Cortex of kidney (tissue), 1 donor: ENCODE data around the gene MGRN1.

Experiments
- DNase-seq: peaks from one replicate; lab custom pipeline; 2025; lab: John Stamatoyannopoulos, UW

MGRN1 gene

GRCh38 chr16:4687946-4688673 is 63.5 kb downstream of the MGRN1 start:
- DNase-seq, result no peak

- no peak for DNase-seq
Measured at GRCh38 chr16:4688674-4689045, 64.0 kb downstream of the MGRN1 start.

GRCh38 chr16:4689091-4689671 is 64.6 kb downstream of the MGRN1 start:
- no peak for DNase-seq

GRCh38 chr16:4689864-4690704 is 65.5 kb downstream of the MGRN1 start:
- no peak for DNase-seq

- DNase-seq, result no peak
Measured at GRCh38 chr16:4690946-4691665, 66.5 kb downstream of the MGRN1 start.

GRCh38 chr16:4691666-4692412 is 67.2 kb downstream of the MGRN1 start:
- DNase-seq, result no peak

- no peak for DNase-seq
Measured at GRCh38 chr16:4692460-4693295, 68.1 kb downstream of the MGRN1 start.

- DNase-seq, result peak; percentile 92
Measured at GRCh38 chr16:4693296-4693955, 68.8 kb downstream of the MGRN1 start, which contains the start of gene NUDT16L1. Gene NUDT16L1 (plus strand): TSS chr16:4693562. CDS start chr16:4693727, 165 bp downstream.

- DNase-seq, result no peak
Measured at GRCh38 chr16:4693956-4694641, 69.5 kb downstream of the MGRN1 start.

- DNase-seq, result no peak
Measured at GRCh38 chr16:4694642-4695451, 70.2 kb downstream of the MGRN1 start.

GRCh38 chr16:4695473-4696171 is 71.0 kb downstream of the MGRN1 start:
- no peak for DNase-seq

GRCh38 chr16:4696172-4696904 is 71.7 kb downstream of the MGRN1 start:
- DNase-seq, result no peak

GRCh38 chr16:4696905-4697847 is 72.5 kb downstream of the MGRN1 start:
- no peak for DNase-seq

GRCh38 chr16:4697848-4698291 is 73.2 kb downstream of the MGRN1 start:
- DNase-seq, result no peak

- DNase-seq, result no peak
Measured at GRCh38 chr16:4698321-4699045, 73.9 kb downstream of the MGRN1 start.
